Measurements from ENCODE around the gene N4BP2.

- TF ChIP-seq CTCF (IDR thresholded peaks at IDR 0.05; ENCODE audit: low read length): no peak
- TF ChIP-seq EZH2 (optimal IDR thresholded peaks at IDR 0.05; ENCODE audit: low read depth, low read length): no peak
These were observed 113.9 kb downstream of the N4BP2 start for GRCh38 chr4:40170588-40170987.
